H1 (cell line): ENCODE measurements around the gene UHRF2. TPM values are rescaled to one million over a fixed set of nuclear protein-coding genes. Genes with fewer than 3 reads are reported as not detected.

Experiments used
- CHD7 ChIP-seq: fragments of 300-600 bp; sonication (generic); IDR thresholded peaks from 2 replicates; pipeline ENCODE4 v1.7.1; 2012; ENCODE audit warnings: low read length, moderate library complexity, mild to moderate bottlenecking, inconsistent platforms; ENCODE audit not compliant: insufficient replicate concordance
- HDAC6 ChIP-seq: IDR thresholded peaks from one replicate; pipeline ENCODE4 v1.7.1; 2012; ENCODE audit warnings: low read depth, mild to moderate bottlenecking, inconsistent platforms, low read length, moderate library complexity
- polyA plus RNA-seq, 7 experiments: library from polyadenylated mRNA; depleted of rRNA in 3 of 7; stranded (reverse) in 5 of 7; unstranded in 2 of 7; fragments of >200 nt in 5 of 7; fragments of 200-250 nt in 2 of 7; gene quantifications; 1 replicate in 5 of 7; 2 replicates in 1 of 7; 4 replicates in 1 of 7; pipeline versions ENCODE4 v1.2.1 to v1.2.3, GENCODE V29; 2011 to 2013; ENCODE audit warnings: missing spikeins in 2 of 7, mixed read lengths in 2 of 7
- total RNA-seq: library from RNA; stranded (reverse); fragmentation: NEBNext Ultra II Directional; extraction: Animal tissue kit (Norgen Biotek cat#: 25700); gene quantifications from 2 replicates; pipeline ENCODE4 v1.2.1, GENCODE V29; 2021

UHRF2 gene
- total and polyA plus RNA-seq, 2 of the 8 experiments (the other 6 are each of a cell fraction or from before 2014, with no cell fraction given) = 31.8 to 48.0 TPM

DNA sequence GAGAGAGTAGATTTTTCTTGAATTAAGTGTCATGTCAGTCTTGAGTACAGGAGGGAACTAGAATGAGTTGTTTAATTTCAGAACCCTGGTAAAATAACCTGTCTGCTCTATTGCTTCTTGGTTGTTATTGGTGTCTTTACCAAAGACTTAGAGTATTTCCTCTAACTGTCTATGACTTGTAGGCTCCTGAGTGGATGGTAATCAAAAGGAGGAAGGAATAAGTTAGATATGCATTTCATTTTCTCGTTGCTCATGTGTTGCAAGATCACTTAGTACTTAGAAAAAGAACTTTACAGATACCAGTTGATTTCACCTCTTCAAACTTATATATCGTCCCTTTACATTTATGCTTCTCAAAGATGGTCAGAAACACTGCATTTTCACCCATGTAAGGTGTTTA lies 31.1 kb downstream of the UHRF2 start (continued):
- TF ChIP-seq CHD7 = no peak
- TF ChIP-seq HDAC6 = no peak
- TF ChIP-seq, all 59 proteins: peak for 0
